ENCODE data around the gene RNASET2. TPM values are rescaled to one million over a fixed set of nuclear protein-coding genes. Genes with fewer than 3 reads are reported as not detected.

RNASET2 gene
- total and polyA plus RNA-seq, 8 donors, result 25.2 to 61.4 (median 37.0) TPM

GRCh38 chr6:166933396-166933795 lies 23.0 kb downstream of the RNASET2 start:
- H3K4me1 ChIP-seq, result no peaks in the 10 kb centered on the region

GRCh38 chr6:166932616-166933015 lies 23.7 kb downstream of the RNASET2 start:
- WGBS, 2 donors, result 96 to 97% methylated on average over 10 of the region's 10 CpGs
- peaks cover under 1 to 4% (median 3%) of the 10 kb centered on the region in 3 donors for H3K36me3 ChIP-seq
- H3K27me3 ChIP-seq, result no peaks in the 10 kb centered on the region
- H3K4me1 ChIP-seq, result no peaks in the 10 kb centered on the region
- intact Hi-C loops (cut with DNase I), result no loop called here
- DNase-seq (no peak), ATAC-seq (no peak), FAIRE-seq (no peak)
- H3K4me3 ChIP-seq, result no peak overlapping the region
- H3K9me3 ChIP-seq, result no peaks in the 10 kb centered on the region
- no peak overlapping the region for H3K27ac ChIP-seq
- no peak for TF ChIP-seq CTCF (IDR thresholded peaks at IDR 0.05)

More at GRCh38 chr6:166933396-166933795, 23.0 kb downstream of the RNASET2 start:
- DNase-seq (no peak), ATAC-seq (no peak), FAIRE-seq (no peak)
- no peak overlapping the region for H3K4me3 ChIP-seq
- 94 to 97% methylated on average over 6 of the region's 6 CpGs for WGBS, 2 donors
- no peaks in the 10 kb centered on the region for H3K27me3 ChIP-seq
- intact Hi-C loops (cut with DNase I), result no loop called here
- peaks cover 3 to 9% (median 4%) of the 10 kb centered on the region in 3 donors for H3K36me3 ChIP-seq
- H3K9me3 ChIP-seq, result no peaks in the 10 kb centered on the region
- no peak overlapping the region for H3K27ac ChIP-seq
- no peak for TF ChIP-seq CTCF (IDR thresholded peaks at IDR 0.05)

GRCh38 chr6:166932116-166932515 lies 24.2 kb downstream of the RNASET2 start:
- H3K27ac ChIP-seq, result no peak overlapping the region
- no peaks in the 10 kb centered on the region for H3K9me3 ChIP-seq
- no peaks in the 10 kb centered on the region for H3K27me3 ChIP-seq
- 87 to 91% methylated on average over 6 of the region's 6 CpGs for WGBS, 2 donors
- TF ChIP-seq CTCF (IDR thresholded peaks at IDR 0.05), result no peak
- DNase-seq (no peak), ATAC-seq (no peak), FAIRE-seq (no peak)
- H3K36me3 ChIP-seq, result peaks cover 0 to 4% (median 3%) of the 10 kb centered on the region in 3 donors
- no peak overlapping the region for H3K4me3 ChIP-seq
- intact Hi-C loops (cut with DNase I), result no loop called here
- H3K4me1 ChIP-seq, result no peaks in the 10 kb centered on the region

GRCh38 chr6:166931426-166931970 lies 24.9 kb downstream of the RNASET2 start:
- TF ChIP-seq CTCF (IDR thresholded peaks at IDR 0.05), result no peak

GRCh38 chr6:166930354-166930891 lies 25.9 kb downstream of the RNASET2 start:
- Histone ChIP-seq H3K36me3 (peaks cover 0 to 4% (median 3%) of the 10 kb centered on the region in 3 donors), H3K27ac (no peak overlapping the region), H3K4me1 (no peaks in the 10 kb centered on the region), H3K27me3 (no peaks in the 10 kb centered on the region), H3K9me3 (no peaks in the 10 kb centered on the region), H3K4me3 (no peak overlapping the region)
- TF ChIP-seq CTCF (IDR thresholded peaks at IDR 0.05), result no peak
- DNase-seq (no peak), ATAC-seq (no peak), FAIRE-seq (no peak)
- intact Hi-C loops (cut with DNase I), result no loop called here
- WGBS, 2 donors, result 94 to 98% methylated on average over 4 of the region's 4 CpGs

More at GRCh38 chr6:166931426-166931970, 24.9 kb downstream of the RNASET2 start:
- Histone ChIP-seq H3K9me3 (no peaks in the 10 kb centered on the region), H3K27ac (no peak overlapping the region), H3K4me3 (no peak overlapping the region), H3K27me3 (no peaks in the 10 kb centered on the region), H3K36me3 (peaks cover 0 to 4% (median 3%) of the 10 kb centered on the region in 3 donors), H3K4me1 (no peaks in the 10 kb centered on the region)
- intact Hi-C loops (cut with DNase I), result no loop called here
- no peak for ATAC-seq
- no peak for DNase-seq
- WGBS, 2 donors, result 93% methylated on average over 14 of the region's 14 CpGs
- no peak for FAIRE-seq

Data from pancreas (tissue), 10 donors.